NCI-H1436 treated with DMSO at 0.1 percent for 48 hours (cell line): ENCODE measurements around the gene IL36A.

ENCODE experiments used
- DNase-seq: peaks from one replicate; lab custom pipeline; 2025; lab: John Stamatoyannopoulos, UW

IL36A gene

DNA sequence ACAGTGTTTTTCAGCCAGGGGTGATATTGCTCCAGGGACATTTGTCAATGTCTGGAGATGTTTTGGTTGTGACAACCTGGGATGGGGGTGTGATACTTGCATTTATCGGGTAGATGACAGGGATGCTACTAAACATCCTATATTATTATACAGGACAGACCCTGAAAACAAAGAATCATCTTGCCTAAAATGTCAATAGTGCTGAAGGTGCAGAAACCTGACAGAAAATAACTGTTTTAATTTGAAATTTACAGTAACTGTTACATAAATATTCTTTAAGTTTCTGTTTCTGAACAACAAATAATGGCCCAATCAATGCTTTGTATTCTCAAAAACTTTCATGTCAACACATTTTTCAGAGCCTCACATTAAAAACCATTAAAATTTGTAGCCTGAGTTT lies 2.0 kb downstream of the IL36A start:
- no peak for DNase-seq

DNA sequence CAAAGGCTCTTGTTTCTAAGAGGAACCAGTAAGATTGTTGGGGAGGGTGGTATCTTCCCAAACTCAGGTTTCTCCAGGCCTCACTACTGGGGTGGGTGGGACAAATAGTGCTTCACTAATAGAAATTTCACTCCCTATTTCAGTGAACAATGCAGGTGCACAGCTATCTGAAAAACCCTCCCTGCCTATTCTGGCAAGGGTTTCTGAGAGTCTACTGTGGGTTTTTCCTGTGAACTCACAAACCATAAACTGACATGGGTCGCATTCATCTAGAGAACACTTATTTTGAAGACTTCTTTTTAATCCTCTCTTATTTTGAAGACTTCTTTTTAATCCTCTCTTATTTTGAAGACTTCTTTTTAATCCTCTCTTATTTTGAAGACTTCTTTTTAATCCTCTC lies 4.4 kb downstream of the IL36A start:
- no peak for DNase-seq

DNA sequence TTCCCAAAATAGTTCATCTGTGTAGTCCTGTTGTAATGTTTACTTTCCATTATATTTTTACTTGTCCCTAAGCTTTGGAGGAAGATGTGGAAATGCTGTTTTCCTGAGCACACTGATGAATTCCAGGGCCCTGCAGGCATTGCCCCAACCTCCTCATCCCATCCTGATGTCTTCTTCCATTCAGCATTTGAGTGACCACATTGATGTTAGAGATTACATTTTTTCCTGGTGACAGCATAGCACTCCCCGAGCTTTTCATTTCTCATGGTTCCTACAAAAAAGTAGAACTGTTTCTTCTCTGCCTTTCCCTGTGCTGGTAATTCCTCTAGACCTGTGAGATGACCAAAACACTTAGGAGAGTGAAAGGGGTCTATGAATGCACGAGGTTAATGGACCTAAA lies 4.8 kb downstream of the IL36A start:
- no peak for DNase-seq

DNA sequence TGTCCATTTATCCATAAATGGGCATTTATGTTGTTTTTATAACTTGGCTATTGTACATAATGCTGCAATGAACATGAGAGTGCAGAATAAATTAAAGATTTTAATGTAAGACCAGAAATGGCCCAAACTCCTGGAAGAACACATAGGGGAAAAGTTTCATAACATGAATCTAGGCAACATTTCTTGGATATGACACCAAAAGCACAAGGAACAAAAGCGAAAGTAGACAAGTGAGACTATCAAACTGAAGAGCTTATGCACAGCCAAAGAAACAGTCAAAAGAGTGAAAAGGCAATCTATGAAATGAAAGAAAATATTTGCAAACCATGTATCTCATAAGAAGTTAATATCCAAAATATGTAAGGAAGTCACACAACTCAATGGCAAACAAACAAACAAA lies 5.8 kb downstream of the IL36A start:
- DNase-seq: no peak

DNA sequence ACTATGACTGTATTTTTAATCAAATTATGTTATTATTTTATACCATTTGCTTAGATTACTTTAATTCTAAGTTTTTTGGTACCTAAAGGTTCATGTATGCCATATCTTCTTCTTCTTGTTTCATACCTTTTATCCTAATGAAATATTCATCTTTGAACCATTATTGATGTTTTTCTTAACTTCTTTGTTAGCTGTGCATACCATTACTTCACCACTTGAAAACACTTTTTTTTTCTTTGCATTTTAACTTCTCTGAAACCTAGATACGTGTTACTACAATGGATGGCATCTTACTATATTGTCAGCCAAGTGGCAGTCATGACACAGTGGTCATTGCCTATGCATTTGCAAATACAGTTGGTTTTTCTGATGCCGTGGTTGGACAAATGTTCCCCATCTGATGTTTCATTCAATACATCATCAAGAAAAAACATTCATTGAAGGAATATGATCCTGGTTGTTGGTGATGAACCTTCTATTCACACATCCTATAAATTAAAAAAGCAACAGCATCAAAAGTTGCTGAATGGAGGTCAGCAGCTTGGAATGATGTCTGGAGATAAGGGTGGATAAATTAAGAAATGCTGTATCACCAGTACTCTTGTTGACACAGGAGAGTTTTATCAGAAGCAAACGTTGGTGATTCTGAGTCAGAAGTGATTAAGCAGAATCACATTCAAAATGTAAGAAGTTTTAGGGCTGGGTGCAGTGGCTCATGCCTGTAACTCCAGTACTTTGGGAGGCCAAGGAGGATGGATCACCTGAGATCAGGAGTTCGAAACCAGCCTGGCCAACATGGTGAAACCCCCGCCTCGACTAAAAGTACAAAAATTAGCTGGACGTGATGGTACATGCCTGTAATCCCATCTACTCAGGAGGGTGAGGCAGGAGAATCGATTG lies 7.4 kb downstream of the IL36A start:
- no peak for DNase-seq

DNA sequence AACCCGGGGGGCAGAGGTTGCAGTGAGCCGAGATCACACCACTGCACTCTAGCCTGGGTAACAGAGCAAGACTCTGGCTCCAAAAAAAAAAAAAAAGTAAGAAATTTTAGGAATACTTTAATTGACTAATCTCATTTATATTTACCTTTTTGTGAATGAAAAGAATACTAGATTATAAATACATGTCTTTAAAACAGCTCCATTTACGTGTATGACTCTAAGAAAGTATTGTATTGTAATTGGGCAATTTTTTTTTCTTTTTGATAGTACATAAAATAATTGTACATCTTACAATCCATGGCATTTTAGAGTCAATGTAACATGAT lies 8.0 kb downstream of the IL36A start:
- DNase-seq: no peak

DNA sequence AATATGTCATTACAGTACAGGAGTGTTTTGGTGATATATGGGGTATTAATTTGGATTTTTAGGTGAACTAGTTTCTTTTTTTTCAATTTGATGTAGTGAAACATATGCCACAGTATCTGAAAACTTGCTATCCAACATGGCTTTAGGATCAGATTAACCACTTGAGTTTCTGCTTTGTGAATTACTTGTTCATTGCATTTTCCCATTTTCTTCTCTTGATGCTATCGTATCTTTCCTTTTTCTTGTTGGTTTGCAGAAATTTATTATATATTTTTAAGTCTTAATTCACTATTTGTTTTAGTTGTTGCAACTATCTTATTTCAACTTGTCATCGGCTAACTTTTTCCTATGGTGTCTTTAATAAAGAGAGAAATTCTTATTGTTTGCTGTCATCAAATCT lies 8.8 kb downstream of the IL36A start:
- DNase-seq: no peak

DNA sequence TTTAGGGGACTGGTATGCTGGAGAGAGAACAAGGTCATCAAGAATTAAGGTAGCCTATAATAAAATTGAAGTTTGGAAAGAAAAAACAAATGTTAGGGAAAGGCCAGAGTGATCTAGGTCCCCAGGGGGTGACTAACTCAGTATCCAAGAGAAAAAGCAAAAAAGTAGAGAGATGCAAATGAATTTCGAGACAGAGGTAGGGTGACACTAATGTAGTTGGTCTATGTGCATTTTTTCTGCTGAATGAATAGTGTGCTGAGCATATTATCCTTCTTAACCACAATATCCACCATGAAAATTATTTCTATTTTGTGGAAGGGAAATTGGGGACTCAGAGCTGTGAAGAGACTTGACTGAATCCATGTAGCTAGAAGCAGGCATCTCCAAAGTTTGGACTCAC lies 9.8 kb downstream of the IL36A start:
- no peak for DNase-seq

DNA sequence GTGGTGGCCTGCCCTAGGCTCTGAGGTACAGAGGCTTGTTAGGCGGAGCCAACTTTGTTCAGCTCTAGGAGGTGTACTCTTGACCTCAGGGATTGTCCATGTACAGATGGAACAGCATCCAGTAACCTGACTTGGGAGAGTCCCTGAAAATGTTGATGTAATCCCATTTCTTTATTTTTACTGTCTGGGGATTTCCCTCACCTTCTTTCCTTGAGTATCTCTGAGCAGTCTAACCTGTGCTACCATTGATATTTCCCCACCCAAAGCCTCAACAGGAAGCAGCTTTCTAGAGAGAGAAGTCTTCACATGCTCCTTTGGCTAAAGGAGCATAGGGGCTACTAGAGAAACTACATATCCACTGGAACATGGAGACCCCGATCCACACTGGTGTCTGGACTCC lies 10.4 kb downstream of the IL36A start:
- no peak for DNase-seq

DNA sequence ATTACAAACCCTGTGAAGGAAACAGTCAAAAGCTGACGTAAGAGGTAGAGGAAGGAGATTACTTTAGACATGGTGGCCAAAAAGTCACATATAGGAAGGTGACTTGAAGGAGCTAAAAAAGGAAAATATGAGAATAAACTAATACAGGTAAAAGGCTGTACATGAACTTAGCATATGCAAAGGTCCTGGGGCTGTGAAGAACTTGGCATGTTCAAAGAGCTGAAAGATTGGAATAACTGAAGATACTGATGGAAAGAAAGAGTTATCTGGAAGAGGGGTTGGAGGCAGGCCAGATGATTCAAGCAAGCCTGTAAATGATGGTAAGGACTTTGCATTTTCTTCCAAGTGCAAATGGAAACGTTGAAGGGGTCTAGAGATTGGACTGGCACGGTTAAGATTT lies 13.2 kb downstream of the IL36A start:
- DNase-seq: no peak

DNA sequence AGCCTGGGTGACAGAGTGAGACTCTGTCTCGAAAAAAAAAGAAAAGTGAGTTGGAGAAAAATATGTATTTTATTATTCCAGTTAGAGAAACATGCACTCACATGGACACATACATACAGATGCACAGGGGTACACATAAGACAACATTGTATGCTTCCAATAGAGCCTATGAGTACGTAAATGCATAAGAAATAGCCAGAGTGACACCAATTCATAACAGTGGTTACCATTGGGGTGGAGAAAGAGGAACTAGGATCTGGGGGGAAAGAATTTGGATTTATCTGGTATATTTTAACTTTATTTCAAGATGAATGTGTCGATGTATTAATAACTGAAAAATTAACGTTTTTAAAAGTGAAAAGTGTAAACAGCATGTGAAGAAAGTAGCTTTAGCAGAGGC lies 16.1 kb downstream of the IL36A start:
- DNase-seq: no peak

DNA sequence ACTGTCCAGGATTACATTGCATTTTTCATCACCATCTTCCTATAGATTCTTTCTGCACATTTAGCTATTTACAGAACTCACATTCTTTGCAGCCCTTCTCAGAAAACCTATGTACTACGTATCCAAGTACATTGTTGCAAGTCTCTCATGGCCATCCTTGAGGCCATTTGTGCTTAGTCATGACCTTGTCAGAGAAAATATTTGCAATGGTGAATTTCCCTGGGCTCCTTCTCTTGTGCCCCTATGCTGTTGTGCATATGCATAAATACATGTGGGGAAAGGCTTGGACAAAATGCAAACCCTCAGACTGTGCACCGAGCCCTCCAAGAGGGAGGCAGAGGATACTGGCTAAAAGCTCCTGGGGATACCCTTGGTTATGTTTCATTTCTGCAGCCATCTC lies 19.5 kb downstream of the IL36A start:
- no peak for DNase-seq

DNA sequence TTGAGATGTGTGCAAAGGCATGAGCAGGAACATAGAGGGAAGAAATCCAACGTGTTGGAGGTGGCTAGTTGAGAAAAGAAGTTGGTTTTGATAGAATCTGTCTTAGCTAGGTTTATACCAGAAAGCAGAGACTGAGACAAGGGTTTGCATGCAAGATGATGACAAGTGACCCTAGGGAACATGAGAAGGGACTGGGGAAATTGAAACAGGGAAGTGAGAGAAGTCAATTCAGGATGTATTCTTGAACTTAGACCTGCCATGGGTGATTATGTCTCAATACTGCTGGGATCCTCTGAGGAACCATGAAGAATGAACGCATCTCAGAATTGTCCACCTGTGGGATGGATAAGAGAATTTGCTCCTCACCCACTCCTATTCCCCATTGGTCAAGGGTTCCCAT lies 20.5 kb downstream of the IL36A start:
- no peak for DNase-seq

DNA sequence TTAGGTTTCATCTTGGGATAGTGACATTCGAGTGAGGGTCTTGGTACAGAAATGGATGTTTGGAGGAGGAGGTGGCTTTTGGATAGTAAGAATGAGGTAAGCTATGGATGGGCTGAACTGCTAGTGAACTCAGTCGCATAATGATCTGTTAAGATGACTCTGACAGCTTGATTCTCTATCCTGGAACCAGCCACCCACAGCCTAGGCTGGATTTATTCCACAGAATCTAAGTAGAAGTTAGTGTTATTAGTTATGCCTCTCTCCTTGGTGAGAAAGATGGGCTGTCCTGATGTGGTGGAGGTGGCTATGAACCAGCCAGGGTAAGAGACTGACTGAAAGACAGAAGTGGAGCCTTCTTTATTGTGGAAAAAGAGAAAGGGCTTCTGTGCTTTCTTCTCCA lies 22.4 kb downstream of the IL36A start:
- DNase-seq: no peak

DNA sequence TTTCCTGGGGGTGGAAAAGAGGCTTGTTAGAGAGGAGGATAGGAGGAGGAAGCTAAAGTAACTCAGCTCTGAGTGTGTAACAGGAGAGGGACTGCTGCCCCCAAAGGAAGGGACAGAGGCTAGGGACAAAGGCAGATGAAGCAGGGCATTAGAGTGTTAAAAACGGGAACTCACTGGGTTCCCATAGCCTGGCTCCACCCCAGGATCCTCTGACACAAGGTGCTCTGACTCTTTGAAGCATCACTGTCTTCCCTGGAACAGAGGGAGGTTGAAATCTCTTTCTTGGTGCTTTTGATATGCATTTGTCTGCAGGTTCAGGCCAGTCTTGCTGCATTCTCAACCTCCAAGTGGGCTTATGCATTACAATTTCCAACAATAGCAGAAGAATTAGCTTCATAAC lies 22.9 kb downstream of the IL36A start:
- no peak for DNase-seq

DNA sequence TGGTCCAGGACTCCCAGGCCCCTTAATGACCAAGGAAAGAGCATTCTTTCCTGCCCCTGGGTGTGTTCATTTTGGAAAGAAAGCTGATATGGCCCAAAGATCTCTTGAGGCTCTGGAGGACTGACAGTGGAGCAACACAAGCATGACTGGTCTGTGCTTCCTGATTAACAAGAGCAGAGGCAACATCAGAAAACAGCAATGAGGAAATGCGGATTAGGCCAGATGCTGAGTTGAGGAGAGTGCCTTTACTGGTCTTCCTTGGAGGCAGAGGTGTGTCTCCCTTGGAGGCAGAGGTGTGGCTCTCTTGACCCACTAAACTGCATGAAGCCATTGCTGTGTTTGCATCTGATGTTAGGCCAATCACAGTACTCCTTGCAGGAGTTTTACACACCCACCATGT lies 27.5 kb downstream of the IL36A start:
- DNase-seq: no peak

DNA sequence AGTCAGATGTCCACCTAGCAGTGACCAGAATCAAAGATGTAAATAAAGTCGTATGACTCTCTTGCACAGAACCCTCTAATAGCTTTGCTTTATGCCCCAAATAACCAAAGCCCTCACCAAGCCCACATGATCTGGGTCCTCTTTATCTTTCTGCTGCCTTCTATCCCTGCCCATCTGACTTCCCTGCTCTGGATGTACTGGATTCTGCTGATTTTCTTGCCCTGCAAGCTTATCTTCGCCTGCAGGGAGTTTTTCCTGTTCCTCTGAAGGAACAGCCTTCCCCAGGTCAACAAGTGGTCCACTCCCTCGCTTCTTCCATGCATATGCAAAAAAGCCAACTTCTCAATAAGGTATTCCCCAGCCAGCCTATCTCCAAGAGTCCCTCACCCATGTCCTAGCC lies 28.8 kb downstream of the IL36A start:
- no peak for DNase-seq

DNA sequence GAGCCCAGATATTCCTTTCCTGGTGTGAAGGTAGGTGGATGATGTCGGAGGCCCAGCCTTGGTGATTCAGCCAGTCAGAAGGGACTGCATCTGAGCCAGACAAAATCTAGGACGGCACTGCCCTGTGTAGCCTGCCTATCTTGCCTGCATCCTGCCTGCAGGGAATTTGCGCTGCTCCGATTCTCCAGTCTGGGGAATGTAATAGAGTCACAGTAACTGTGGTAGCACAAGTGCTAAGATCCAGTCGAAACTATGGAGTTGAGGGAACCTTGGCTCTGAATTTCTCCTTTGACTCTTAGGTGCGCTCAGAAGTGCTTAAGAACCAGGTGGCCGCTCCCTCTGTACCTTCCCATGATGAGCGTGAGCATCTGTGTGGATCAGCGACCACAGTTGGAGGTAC lies 31.5 kb downstream of the IL36A start:
- no peak for DNase-seq

DNA sequence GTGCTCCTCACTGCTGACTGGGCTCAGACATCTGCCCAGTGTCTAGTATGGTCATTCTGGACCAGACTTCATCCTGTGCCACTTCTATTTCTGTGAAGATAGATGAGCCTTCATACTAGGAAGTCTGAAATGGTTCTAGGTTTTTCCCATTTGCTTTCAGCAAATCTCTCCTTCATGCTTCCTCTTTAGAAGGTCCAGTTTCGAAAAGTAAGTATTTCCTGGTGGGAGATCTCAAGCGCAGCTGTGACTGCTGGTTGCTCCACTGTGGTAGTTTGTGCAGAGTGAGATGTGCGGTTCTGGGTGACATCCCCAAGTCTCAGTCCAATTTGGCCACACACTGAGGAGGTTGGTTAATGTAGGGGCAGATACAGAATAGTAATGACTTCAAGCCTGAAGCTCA lies 33.0 kb downstream of the IL36A start:
- no peak for DNase-seq

DNA sequence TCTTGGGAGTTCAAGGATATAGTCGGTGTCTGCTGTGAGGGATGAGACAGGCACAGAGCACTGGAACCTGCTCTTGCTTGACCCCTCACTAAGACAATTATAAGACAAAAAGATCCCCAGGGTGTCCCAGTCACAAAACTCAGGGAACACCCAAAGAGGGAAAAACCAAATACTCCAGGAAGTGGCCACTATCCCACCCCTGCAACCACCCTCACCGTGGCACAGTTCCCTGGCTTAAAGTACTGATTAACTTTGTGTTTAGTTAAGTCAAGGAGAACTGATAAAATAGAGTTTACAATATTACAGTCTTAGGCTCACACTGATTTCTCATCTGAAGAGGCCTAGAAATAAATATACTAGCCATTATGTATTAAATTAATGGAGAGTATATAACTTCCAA lies 33.9 kb downstream of the IL36A start:
- no peak for DNase-seq

DNA sequence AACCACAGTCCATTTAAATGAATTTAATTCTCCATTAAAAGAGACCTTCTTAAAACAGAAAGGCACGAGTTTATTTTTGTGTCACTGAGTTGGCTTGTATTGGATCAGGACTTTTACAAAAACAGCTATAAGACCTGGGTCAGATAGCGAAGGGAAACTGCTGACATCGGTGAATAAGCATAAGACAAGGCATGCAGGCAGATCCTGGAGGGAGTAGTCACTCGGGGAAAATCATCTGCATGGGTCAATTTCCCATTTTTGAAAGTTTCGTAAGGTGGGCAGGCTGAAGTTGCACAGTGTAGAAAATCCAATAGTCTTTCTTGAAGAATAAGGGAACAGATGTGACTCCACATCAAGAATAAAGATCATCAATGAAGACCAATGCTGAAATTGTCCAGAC lies 34.5 kb downstream of the IL36A start:
- DNase-seq: no peak

DNA sequence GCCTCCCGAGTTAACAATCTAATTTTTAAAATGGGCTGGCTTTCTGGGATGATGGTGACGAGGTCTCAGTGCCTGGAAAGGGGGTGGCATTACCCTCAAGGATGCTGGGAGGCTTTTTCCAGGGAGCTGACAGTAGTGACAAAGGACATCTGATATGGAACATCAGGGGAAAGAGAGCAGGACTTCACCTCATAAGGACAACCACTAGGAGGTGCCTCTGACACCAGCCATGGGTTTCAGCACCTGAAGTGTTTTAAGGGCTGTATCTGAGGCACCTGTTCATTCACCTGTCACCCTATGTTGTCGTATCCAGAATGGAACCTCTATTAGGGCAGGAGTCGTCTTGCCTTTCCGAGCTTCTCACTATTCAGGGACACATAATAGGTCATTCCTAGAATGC lies 36.6 kb downstream of the IL36A start:
- no peak for DNase-seq

DNA sequence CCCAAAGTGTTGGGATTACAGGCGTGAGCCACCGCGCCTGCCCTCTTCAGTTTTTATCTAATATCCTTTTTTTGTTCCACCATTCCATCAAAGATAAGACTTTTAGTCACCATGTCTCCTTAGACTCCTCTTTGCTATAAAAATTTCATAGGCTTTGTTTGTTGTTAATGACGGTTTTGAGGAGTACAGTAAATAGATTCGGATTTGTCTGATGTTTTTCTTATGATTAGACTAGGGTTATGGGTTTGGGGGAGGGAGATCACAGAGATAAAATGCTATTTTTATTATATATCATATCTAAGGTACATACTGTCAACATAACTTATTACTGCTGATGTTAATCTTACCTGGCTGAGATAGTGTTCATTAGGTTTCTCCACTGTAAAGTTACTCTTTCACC lies 41.2 kb downstream of the IL36A start:
- DNase-seq: no peak
